ENCODE results near the gene CLPTM1L. TPM values are rescaled to one million over a fixed set of nuclear protein-coding genes. Genes with fewer than 3 reads are reported as not detected.
A peak's percentile ranks its signal among the peaks of the same experiment; 100 is the strongest.
"Not testable (repeated sequence)": the region's sequence is repeated elsewhere in the genome, so short reads cannot be mapped to it uniquely, and the experiment has no call there.

CLPTM1L gene
- total RNA-seq, 1 donor from 2014 or later, result 85.3 TPM

DNA sequence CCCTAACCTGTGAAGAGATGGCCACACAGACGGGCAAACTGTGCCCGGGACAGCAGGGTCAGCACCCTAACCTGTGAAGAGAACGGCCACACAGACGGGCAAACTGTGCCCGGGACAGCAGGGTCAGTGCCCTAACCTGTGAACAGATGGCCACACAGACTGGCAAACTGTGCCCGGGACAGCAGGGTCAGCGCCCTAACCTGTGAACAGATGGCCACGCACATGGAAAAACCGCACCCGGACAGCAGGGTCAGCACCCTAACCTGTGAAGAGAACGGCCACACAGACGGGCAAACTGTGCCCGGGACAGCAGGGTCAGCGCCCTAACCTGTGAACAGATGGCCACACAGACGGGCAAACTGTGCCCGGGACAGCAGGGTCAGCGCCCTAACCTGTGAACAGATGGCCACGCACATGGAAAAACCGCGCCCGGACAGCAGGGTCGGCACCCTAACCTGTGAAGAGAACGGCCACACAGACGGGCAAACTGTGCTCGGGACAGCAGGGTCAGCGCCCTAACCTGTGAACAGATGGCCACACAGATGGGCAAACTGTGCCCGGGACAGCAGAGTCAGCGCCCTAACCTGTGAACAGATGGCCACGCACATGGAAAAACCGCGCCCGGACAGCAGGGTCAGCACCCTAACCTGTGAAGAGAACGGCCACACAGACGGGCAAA, 5.6 kb downstream of the CLPTM1L start:
- DNase-seq, result not testable (repeated sequence)

DNA sequence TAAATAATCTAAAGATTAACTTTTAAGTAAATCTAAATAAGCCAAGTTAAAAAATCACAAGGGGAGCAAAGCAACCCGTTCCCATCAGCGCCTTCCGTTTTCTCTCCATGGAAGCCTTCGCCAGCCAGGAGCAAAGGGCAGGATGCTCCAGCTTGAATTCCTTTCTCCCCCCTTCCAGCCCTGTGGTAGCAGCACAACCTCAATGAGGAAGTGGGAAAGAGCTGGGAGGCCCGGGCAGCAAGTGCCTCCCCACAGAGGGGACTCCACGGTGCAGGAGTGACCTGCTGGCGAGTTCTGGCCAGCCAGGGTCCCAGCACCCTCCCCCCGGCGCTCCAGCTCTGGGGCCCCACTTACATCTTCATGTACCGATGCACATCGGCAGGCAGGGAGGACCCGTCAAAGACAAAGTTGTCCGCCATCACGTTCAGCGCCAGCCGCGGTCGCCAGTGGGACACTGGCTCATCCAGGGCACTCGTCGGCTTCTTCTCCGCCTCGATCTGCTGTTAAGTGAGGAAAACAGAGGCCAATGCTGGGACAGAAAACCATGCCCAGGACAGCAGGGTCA, 6.3 kb downstream of the CLPTM1L start:
- DNase-seq, result no peak

DNA sequence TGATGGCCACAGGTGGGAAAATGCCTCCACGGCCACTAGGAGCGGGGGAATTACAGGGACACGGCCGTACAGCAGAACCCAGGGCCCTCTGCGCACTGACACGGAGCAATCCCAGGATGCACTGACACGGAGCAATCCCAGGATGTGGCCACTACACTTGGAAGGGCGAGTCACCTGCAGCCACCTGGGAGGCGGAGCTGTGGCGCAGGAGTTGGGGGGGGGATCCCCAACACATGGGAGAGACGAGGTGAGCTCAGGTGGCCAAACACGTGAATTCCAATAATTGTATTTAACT, 6.8 kb downstream of the CLPTM1L start:
- DNase-seq, result no peak

DNA sequence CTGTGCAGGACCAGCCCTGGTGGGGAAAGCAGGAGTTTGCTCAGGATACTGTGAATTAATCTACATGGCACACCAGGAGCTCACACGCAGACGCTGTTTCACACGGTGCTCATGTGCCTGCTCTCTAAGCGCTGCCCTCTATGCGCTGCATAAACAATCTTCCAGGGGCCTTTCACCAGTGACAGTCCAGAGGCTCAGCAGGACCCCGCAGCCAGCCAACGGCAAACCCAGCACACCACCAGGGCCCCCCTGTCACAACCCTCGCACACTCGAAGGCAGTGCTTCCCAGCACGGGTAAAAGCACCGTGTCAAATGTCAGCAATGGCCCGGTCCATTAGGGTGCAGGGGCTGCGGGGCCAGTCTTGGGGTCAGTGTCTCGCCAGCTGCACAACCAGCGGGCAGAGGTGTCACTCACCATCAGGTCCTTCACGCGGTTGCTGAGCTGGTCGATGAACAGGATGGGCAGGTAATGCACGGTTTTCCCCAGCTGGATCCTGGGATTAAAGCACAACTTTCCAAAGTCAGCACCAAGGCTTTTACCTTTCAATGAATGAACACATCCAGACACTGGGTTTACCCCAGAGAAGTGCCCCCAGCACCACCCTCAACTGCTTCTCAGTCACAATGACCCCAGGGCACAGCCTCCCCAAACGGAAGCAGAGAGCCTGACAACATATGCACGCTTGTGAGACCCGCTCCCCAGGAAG, 7.3 kb downstream of the CLPTM1L start:
- DNase-seq, result no peak

DNA sequence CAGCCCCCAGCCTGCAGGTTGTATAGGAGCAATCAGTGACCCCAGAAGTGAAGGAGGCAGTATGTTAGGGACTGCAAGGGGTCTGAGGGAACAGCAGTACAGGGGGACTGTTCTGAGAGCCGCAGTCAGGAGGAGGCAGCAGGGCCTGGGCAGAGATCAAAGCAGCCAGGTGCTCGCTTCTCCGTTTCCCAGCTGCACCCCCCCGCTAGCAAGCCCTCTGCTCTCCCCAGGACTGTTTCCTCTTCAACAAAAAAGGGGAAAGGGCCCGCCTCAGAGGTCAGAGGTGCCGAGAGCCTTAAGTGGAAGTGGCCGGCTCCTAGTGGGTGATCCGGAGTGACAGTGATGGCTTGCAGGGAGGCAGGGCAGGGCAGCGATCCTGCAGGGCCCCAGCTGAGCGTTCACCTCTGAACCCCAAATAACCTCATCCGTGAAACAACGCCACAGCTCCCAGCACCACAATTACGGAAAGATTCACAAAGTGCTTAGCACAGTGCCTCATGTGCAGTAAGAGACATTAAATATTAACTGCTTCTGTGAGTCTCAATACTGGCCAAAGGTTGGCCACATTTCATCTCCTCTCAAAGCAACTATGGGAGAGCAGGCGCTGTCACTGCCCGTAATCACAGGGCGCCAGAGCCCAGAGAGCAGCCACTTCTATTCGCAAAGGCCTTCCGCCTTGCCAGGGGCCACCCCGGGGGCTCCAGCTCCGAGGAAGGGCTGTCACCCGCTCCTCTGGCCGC, 8.0 kb downstream of the CLPTM1L start:
- DNase-seq, result no peak

DNA sequence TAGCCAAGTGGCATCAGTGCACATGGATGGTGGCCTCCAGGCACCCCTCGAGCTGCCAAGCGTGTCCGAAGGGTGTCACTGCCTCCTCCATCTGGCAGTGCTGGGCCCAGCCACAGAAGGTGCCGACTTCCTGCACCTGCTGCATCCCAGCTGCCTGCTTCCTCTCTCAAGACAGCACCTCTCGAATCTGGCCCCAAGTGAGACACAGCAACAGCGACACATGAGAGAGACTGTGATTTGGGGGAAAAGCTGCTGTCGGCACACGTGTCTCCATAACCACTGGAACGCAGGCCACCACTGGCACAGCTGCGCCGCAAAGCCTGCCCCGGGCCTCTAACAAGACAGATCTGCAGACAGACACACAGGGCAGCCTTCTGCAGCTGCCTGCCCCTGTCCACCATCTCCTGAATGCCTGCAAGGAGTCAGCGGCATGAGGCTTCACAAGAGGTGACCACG, 8.8 kb downstream of the CLPTM1L start:
- no peak for DNase-seq

DNA sequence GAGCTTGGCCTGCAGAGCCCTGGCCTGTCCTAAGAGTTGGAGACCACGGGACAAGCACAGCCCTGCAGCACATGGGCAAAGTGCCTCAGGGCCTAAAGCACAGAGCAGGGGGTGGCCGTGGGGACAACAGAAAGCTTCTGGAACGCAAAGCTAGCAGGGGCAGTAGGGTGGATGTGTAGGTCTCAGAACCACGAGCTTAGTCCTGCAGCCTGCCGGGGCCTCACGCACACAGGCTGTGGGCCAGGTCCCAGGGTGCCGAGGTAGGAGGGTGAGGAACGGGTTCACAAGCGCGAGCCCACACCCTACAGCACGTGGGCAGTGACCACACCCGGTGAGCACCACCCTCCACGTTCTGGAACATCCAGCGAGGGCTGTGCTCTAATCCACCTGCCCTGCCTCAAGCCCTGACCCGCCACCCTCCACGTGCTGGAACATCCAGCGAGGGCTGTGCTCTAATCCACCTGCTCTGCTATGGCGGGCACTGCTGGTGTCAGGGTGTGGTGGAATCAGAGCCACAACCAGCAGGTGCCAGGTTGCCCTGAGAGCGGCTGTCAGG, 9.3 kb downstream of the CLPTM1L start:
- no peak for DNase-seq

DNA sequence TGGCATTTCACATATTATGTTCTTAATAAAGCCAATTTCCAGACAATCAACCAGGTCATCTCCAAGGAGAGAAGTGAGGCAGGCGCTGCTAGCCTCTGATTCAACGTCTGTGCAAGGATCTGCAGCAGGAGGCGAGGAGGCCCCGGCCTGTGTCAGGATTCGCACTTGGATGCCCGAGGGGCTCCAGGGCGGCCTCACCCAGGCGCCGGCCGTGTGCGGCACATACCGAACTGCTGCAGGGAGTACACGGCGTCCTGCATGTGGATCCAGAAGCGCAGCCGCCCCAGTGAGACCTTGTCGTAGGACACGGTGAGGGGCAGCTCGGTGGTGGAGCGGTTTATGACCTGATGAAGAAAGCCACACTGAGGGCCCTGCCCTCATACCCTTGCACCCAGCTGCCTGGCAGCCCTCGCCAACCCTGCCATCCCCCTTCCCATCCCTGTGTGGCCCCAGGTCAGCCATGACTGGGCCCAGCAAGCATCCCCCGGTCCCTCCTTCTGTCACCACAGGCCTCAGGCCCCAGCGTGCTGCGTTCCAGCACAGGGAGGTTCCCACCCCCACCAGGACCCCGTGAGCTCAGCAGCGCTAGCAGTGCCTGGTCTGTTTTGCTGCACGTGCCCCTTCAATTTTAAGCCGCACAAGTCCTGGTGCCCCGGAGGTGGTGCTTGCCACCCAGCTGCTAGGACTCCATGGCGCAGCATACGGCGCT, 9.9 kb downstream of the CLPTM1L start:
- DNase-seq, result no peak

DNA sequence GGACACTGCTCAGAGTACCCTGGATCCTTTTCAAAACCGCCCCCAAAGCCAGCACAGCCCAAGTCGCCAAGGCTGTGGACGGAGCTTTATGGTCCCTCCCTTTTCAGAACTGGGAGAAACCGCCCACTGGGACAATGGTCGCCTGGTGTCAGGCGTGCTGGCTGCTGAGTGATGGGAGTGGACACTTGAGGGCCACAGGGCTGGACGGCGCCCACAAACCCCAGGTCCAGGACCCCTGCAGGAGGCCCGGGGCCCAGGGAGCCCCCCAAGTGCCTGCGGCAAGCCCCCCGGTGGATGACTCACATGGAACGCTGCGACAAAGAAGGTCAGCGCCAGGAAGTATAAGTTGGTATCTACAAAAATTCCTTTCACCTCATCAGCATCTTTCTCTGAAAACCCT, 10.9 kb downstream of the CLPTM1L start:
- DNase-seq, result no peak

DNA sequence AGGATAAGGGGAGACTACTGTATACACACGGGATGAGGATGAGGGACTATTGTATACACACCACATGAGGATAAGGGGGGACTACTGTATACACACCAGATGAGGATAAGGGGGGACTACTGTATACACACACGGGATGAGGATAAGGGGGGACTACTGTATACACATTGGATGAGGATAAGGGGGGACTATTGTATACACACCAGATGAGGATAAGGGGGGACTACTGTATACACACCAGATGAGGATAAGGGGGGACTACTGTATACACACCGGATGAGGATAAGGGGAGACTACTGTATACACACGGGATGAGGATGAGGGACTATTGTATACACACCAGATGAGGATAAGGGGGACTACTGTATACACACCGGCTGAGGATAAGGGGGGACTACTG, 11.6 kb downstream of the CLPTM1L start:
- DNase-seq, result not testable (repeated sequence)

DNA sequence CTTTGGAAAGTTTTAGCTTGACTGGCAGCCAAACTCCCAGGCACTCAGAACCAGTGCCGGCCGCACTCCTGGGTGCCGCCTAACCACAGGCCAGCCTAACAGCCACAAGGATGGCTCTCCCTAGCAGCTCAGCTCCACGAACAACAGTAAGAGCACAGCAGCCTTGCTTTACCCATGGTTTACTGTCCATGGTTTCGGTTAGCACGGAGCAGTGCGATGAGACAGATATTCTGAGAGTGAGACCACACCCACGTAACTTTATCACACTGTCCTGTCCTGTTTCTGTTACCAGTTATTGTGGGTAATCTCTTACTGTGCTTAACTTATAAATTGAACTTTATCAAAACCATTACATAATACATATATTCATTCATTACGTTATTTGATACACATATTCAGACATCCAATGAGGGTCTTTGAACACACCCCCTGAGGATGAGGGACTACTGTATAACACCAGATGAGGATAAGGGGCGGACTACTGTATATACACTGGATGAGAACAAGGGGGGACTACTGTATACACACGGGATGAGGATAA, 12.4 kb downstream of the CLPTM1L start:
- DNase-seq, result no peak

DNA sequence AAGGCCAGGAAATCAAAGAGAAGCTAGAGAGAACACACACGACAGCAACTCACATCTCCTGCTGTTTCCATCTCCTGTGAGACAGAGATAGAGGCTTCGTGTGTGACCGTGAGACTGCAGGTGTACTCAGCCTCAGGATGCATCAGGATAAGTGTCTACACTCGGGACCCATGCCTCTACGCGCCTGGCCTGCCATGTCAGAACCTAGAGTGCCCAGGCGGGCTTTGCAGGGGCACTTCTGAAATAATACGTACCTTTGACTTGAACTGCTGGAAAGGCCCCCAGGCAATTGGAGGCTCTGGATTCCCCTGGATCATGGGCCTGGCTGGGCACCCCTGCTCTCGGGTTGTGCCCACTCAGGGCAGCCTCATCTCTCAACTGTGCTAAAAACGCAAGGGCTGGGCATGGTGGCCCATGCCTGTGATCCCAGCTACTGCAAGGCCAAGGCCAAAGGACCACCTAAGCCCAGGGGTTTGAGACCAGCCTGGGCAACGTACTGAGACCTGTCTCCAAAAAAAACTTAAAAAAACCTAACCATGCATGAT, 13.0 kb downstream of the CLPTM1L start:
- DNase-seq, result no peak

DNA sequence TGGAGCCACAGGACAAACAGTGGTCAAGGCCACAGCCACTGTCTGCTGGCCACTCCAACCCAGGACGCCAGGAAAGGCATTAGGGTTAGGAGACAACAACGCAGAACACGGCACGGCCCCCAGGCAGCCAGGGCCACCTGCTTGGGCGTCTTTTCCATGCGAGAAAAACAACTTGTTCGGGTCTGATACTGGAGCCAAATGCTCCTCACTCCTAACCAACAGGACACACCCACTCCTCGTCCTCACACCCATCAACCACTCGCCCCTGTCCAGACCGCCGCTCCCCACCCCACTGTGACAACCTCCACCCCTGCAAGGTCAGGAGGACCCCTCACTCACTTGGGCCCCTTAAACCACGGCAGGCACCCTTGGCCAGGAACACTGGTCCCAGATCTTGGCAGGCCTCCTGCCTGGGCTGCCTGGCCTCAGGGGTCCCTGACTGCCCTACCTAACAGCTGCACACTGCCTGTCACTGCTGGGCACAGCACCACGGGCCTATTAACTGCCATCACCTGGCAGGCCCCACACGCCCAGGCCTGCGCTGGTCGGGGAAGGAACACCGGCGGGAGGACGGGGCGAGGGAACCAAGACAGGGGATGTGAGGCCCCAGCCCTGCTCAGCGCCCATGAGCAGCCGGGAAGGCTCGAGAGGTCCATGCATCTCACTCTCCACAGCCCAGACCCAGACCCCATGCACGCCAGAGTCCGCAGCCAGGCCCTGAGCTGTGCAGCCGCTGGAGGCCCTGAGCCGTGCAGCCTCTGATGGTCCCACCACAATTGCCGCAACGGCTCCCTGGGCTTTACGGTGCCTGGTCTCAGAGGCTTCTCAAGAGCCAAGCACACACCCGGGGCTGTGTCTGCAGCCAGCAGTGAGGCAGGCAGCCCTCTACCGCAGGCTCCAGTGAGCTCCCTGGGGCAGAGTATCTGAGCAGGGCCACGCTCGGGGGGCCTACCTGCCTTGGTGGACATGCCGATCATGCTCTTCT, 13.8 kb downstream of the CLPTM1L start:
- peak; percentile 43 for DNase-seq

DNA sequence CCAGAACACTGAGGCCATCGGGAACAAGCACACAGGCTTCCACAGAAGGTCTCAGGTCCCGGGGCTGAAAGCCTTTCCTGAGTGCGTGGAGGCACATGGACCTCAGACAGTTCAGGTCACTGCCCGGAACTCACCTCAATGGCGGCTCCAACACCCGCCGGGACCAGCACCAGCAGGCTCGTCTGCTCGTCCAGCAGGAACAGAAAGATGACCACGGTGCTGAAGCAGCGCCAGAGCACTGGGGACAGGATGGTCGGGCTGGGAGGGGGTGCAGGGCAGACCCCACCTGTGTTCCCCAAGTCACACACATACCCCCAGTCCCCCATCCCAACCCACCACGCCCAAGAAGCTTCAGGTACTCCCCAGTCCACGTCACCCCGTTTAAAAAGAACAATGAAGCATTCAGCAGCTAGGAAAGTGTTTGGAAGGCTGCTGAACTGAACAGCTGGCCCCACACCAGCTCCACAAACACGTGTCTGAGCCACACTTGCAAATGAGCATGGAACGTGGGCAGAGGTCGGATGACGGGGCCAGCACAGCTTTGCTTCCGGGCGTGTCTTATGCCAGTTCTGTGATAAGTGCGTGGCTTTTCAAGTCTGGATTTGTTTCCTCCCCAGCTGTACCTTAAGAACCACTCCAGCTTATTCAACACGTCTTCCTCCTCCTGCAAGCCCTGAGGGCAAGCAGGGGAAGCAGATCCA, 14.6 kb downstream of the CLPTM1L start:
- DNase-seq, result peak; percentile 82

DNA sequence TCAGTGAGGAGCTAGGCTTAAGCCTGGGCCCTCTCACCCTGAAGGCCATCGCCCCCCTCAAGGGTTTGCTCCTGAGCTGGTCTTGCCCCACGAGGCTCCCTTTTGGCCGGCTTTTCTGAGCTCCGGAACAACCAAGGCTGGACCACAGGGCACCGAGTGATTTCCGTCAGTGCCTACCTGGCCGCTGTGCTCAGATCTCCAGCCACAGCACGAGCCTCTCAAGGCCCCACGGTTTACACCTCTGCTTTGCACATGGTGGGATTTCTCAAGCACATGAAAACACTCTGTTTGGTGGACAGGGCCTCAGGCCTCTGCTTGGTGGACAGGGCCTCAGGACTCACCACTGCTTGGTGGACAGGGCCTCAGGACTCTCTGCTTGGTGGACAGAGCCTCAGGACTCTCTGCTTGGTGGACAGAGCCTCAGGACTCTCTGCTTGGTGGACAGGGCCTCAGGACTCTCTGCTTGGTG, 15.8 kb downstream of the CLPTM1L start:
- no peak for DNase-seq

DNA sequence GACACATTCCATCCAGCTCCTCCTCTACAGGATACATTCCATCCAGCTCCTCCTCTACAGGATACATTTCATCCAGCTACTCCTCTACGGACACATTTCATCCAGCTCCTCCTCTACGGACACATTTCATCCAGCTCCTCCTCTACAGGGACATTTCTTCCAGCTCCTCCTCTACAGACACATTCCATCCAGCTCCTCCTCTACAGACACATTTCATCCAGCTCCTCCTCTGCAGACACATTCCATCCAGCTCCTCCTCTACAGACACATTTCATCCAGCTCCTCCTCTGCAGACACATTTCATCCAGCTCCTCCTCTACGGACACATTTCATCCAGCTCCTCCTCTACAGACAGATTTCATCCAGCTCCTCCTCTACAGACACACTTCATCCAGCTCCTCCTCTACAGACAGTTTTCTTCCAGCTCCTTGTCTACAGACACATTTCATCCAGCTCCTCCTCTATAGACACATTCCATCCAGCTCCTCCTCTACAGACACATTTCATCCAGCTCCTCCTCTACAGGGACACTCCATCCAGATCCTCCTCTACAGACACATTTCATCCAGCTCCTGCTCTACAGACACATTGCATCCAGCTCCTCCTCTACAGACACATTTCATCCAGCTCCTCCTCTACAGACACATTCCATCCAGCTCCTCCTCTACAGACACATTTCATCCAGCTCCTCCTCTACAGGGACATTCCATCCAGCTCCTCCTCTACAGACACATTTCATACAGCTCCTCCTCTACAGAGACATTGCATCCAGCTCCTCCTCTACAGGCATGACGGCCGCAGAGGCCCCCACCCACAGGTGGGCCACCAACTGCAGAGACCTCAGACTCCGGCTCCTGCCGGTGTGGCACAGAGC, 16.4 kb downstream of the CLPTM1L start:
- not testable (repeated sequence) for DNase-seq

DNA sequence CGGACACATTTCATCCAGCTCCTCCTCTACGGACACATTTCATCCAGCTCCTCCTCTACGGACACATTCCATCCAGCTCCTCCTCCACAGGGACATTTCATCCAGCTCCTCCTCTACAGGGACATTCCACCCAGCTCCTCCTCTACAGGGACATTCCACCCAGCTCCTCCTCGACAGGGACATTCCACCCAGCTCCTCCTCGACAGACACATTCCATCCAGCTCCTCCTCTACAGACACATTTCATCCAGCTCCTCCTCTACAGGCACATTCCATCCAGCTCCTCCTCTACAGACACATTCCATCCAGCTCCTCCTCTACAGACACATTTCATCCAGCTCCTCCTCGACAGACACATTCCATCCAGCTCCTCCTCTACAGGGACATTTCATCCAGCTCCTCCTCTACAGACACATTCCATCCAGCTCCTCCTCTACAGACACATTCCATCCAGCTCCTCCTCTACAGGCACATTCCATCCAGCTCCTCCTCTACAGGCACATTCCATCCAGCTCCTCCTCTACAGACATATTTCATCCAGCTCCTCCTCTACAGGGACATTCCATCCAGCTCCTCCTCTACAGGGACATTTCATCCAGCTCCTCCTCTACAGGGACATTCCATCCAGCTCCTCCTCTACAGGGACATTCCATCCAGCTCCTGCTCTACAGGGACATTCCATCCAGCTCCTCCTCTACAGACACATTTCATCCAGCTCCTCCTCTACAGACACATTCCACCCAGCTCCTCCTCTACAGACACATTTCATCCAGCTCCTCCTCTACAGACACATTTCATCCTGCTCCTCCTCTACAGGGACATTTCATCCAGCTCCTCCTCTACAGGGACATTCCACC, 17.8 kb downstream of the CLPTM1L start:
- not testable (repeated sequence) for DNase-seq

DNA sequence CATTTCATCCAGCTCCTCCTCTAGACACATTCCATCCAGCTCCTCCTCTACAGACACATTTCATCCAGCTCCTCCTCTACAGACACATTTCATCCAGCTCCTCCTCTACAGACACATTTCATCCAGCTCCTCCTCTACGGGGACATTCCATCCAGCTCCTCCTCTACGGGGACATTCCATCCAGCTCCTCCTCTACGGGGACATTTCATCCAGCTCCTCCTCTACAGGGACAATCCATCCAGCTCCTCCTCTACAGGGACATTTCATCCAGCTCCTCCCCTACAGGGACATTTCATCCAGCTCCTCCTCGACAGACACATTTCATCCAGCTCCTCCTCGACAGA, 18.4 kb downstream of the CLPTM1L start:
- not testable (repeated sequence) for DNase-seq

All from tongue (tissue), 2 donors.